HG03280 (cell line): ENCODE results near the gene C7.

ENCODE experiments used
- ATAC-seq: cut with Tn5 transposase; IDR thresholded peaks from one replicate; pipeline ENCODE4 v1.9.1; 2021; ENCODE audit warnings: mild to moderate bottlenecking, moderate library complexity; ENCODE audit not compliant: unreplicated experiment

Gene C7

GRCh38 chr5:40915341-40915926, 6.1 kb downstream of the C7 start:
- ATAC-seq, result no peak

GRCh38 chr5:40916226-40916625, 6.9 kb downstream of the C7 start:
- no peak for ATAC-seq

GRCh38 chr5:40928886-40929448, 19.7 kb downstream of the C7 start:
- ATAC-seq, result no peak

GRCh38 chr5:40932766-40933165, 23.5 kb downstream of the C7 start:
- ATAC-seq, result no peak

GRCh38 chr5:40937075-40937474, 27.8 kb downstream of the C7 start:
- no peak for ATAC-seq

- ATAC-seq, result no peak
Measured at GRCh38 chr5:40939753-40940152, 30.5 kb downstream of the C7 start.

GRCh38 chr5:40945111-40945510, 35.8 kb downstream of the C7 start:
- ATAC-seq, result no peak

GRCh38 chr5:40955313-40955712, 46.0 kb downstream of the C7 start:
- no peak for ATAC-seq

- no peak for ATAC-seq
Measured at GRCh38 chr5:40957048-40957447, 47.8 kb downstream of the C7 start.

- ATAC-seq, result no peak
Measured at GRCh38 chr5:40958811-40959210, 49.5 kb downstream of the C7 start.

- no peak for ATAC-seq
Measured at GRCh38 chr5:40960037-40960436, 50.7 kb downstream of the C7 start.

- no peak for ATAC-seq
Measured at GRCh38 chr5:40962207-40962955, 53.1 kb downstream of the C7 start.

GRCh38 chr5:40972434-40972833, 63.1 kb downstream of the C7 start:
- no peak for ATAC-seq

GRCh38 chr5:40973364-40974004, 64.2 kb downstream of the C7 start:
- no peak for ATAC-seq

GRCh38 chr5:40976041-40976440, 66.7 kb downstream of the C7 start:
- ATAC-seq, result no peak

GRCh38 chr5:40976836-40977235, 67.5 kb downstream of the C7 start:
- no peak for ATAC-seq

GRCh38 chr5:40981420-40981819, 72.1 kb downstream of the C7 start:
- ATAC-seq, result no peak

GRCh38 chr5:40983781-40984180, 74.5 kb downstream of the C7 start:
- no peak for ATAC-seq

- no peak for ATAC-seq
Measured at GRCh38 chr5:40984884-40985283, 75.6 kb downstream of the C7 start.

GRCh38 chr5:40985501-40985900, 76.2 kb downstream of the C7 start:
- ATAC-seq, result no peak

GRCh38 chr5:40986666-40987065, 77.4 kb downstream of the C7 start:
- ATAC-seq, result no peak

GRCh38 chr5:40987349-40987748, 78.1 kb downstream of the C7 start:
- no peak for ATAC-seq
